Endothelial cell of umbilical vein (primary cell): ENCODE measurements around the gene CTNND2. TPM values are rescaled to one million over a fixed set of nuclear protein-coding genes. Genes with fewer than 3 reads are reported as not detected.

Experiments used
- BruUV-seq: library from RNA; stranded (reverse); fragments of 400-500 nt; replicated peaks from 2 replicates; lab custom pipeline; 2021; lab: Mats Ljungman, UMichigan
- CTCF ChIA-PET: fragments of 300-600, 350-600 bp; sonication (Branson Sonifier 250); formaldehyde crosslinking; loops from one replicate; lab custom pipeline; 2021; ENCODE audit warnings: antibody characterized with exemption, inconsistent platforms; lab: Charles Lee
- POLR2A ChIA-PET: fragments of 300-600, 350-600 bp; sonication (Branson Sonifier 250); formaldehyde crosslinking; loops from one replicate; lab custom pipeline; 2021; ENCODE audit warnings: antibody characterized with exemption, inconsistent platforms; lab: Charles Lee
- DNase-seq: peaks from one replicate; pipeline ENCODE4 v3.0.0-alpha.2; 2011; ENCODE audit warnings: low read depth, low spot score
- FAIRE-seq: peaks from 2 replicates; lab custom pipeline; 2011; peaks lifted over from hg19 to GRCh38; lab: Jason Lieb, UNC
- H2AFZ ChIP-seq: 2 replicates; pipeline ENCODE4 v1.6.0; 2012; ENCODE audit warnings: low read depth, low read length, control low read depth, inconsistent platforms
- H3K27ac ChIP-seq: 2 replicates; pipeline ENCODE4 v1.5.1; 2011; ENCODE audit warnings: low read depth, mild to moderate bottlenecking, control low read depth, low read length, moderate library complexity; ENCODE audit not compliant: insufficient read depth
- H3K27me3 ChIP-seq, 2 experiments: 2 replicates each; pipeline versions ENCODE4 v1.6.0 to v1.6.1; 2011; ENCODE audit warnings: low read length in 2 of 2, mixed read lengths in 1 of 2; ENCODE audit not compliant: control insufficient read depth in 2 of 2, insufficient read depth in 2 of 2
- H3K36me3 ChIP-seq, 2 experiments: 2 replicates in 1 of 2; 3 replicates in 1 of 2; pipeline ENCODE4 v1.5.1; 2011; ENCODE audit warnings: low read length in 2 of 2, mild to moderate bottlenecking in 1 of 2, moderate library complexity in 1 of 2; ENCODE audit not compliant: control insufficient read depth in 2 of 2, insufficient read depth in 2 of 2; ENCODE audit errors: extremely low read depth in 1 of 2
- H3K4me1 ChIP-seq: 3 replicates; pipeline ENCODE4 v1.5.1; 2011; ENCODE audit warnings: mild to moderate bottlenecking, low read length; ENCODE audit not compliant: control insufficient read depth, insufficient read depth; ENCODE audit errors: extremely low read depth
- H3K4me2 ChIP-seq: 2 replicates; pipeline ENCODE4 v1.6.1; 2011; ENCODE audit warnings: low read length, control low read depth, mixed read lengths; ENCODE audit not compliant: insufficient read depth
- H3K4me3 ChIP-seq, 3 experiments: fragments of 200-600 bp in 1 of 3; sonication (generic), shearing (Covaris generic) in 1 of 3; replicated peaks in 1 of 3; 2 replicates each; pipeline ENCODE4 v1.5.1; 2011 to 2016; ENCODE audit warnings: control low read depth in 3 of 3, low read length in 3 of 3, mild to moderate bottlenecking in 2 of 3, inconsistent platforms in 1 of 3, low read depth in 1 of 3, moderate library complexity in 1 of 3; ENCODE audit not compliant: insufficient read depth in 1 of 3
- H3K79me2 ChIP-seq: 2 replicates; pipeline ENCODE4 v1.6.0; 2012; ENCODE audit warnings: low read length, inconsistent platforms; ENCODE audit not compliant: control insufficient read depth, insufficient read depth
- H3K9ac ChIP-seq: replicated peaks from 2 replicates; pipeline ENCODE3; 2011; ENCODE audit warnings: low read length, control low read depth; ENCODE audit not compliant: insufficient read depth; ENCODE audit errors: extremely low read depth
- H3K9me1 ChIP-seq: replicated peaks from 3 replicates; pipeline ENCODE4 v1.6.0; 2011; ENCODE audit warnings: mild to moderate bottlenecking, low read length; ENCODE audit not compliant: control insufficient read depth, insufficient read depth; ENCODE audit errors: extremely low read depth
- H3K9me3 ChIP-seq: replicated peaks from 2 replicates; pipeline ENCODE4 v1.5.1; 2012; ENCODE audit warnings: low read length, inconsistent platforms; ENCODE audit not compliant: control insufficient read depth, insufficient read depth
- H4K20me1 ChIP-seq: replicated peaks from 2 replicates; pipeline ENCODE3; 2011; ENCODE audit warnings: mild to moderate bottlenecking, low read length; ENCODE audit not compliant: control insufficient read depth, insufficient read depth; ENCODE audit errors: extremely low read depth
- CTCF ChIP-seq, 2 donors: IDR thresholded peaks; 1 replicate in 1 of 2; 2 replicates in 1 of 2; pipeline ENCODE4 v1.5.1; 2011; ENCODE audit warnings: low read length in 2 of 2, mild to moderate bottlenecking in 2 of 2, moderate library complexity in 2 of 2, control low read depth in 1 of 2, inconsistent platforms in 1 of 2, low read depth in 1 of 2; ENCODE audit not compliant: insufficient read depth in 1 of 2; ENCODE audit errors: extremely low read depth in 1 of 2
- EZH2 ChIP-seq: IDR thresholded peaks from 2 replicates; pipeline ENCODE4 v1.6.1; 2012; ENCODE audit warnings: borderline replicate concordance, low read depth, mild to moderate bottlenecking, moderate library complexity, low read length, inconsistent platforms; ENCODE audit not compliant: severe bottlenecking
- FOS ChIP-seq: IDR thresholded peaks from 2 replicates; pipeline ENCODE4 v1.6.1; 2011; ENCODE audit warnings: mild to moderate bottlenecking, low read length, moderate library complexity, borderline replicate concordance; ENCODE audit not compliant: insufficient read depth
- GATA2 ChIP-seq: IDR thresholded peaks from 2 replicates; pipeline ENCODE4 v1.7.0; 2011; ENCODE audit warnings: low read depth, mild to moderate bottlenecking, moderate library complexity, mixed read lengths, low read length; ENCODE audit not compliant: insufficient read length, insufficient read depth
- JUN ChIP-seq: IDR thresholded peaks from 2 replicates; pipeline ENCODE4 v1.6.1; 2011; ENCODE audit warnings: borderline replicate concordance, low read depth; ENCODE audit not compliant: insufficient read length, insufficient read depth
- MAX ChIP-seq: IDR thresholded peaks from 2 replicates; pipeline ENCODE4 v1.6.1; 2011; ENCODE audit not compliant: insufficient read depth, insufficient read length
- MYC ChIP-seq: IDR thresholded peaks from one replicate; pipeline ENCODE4 v1.6.1; 2011; ENCODE audit warnings: mild to moderate bottlenecking, low read depth, low read length
- POLR2A ChIP-seq: IDR thresholded peaks from 2 replicates; pipeline ENCODE4 v1.6.1; 2012; ENCODE audit warnings: low read depth, mild to moderate bottlenecking, control low read depth, low read length
- POLR2AphosphoS5 ChIP-seq: IDR thresholded peaks from 2 replicates; pipeline ENCODE4 v1.6.1; 2012; ENCODE audit warnings: low read depth, mild to moderate bottlenecking, control low read depth, low read length, moderate library complexity; ENCODE audit not compliant: insufficient read depth
- dilution Hi-C: fragments of 300-500 bp; cut with MboI; formaldehyde crosslinking; loops from one replicate; pipeline ENCODE4 v1.15.0; 2019; ENCODE audit warnings: low sequenced_read_pairs; ENCODE audit not compliant: extremely low pct_ligation_motif_present
- intact Hi-C: fragments of 100-400 bp; cut with micrococcal nuclease; formaldehyde crosslinking; loops from one replicate; pipeline ENCODE4 v1.10.0; 2022
- polyA plus RNA-seq, 4 experiments: library from polyadenylated mRNA; depleted of rRNA in 3 of 4; stranded (reverse) in 3 of 4; unstranded in 1 of 4; fragments of >200 nt; gene quantifications; 2 replicates each; pipeline versions ENCODE4 v1.2.1 to v1.2.3, GENCODE V29; 2011 to 2012; ENCODE audit warnings: missing spikeins in 1 of 4
- total RNA-seq: library from RNA; stranded (reverse); gene quantifications from 2 replicates; pipeline ENCODE4 v1.2.3, GENCODE V29; 2021

The CTNND2 gene
- total and polyA plus RNA-seq, 2 donors (not counting 3 experiments of a cell fraction or from before 2014, with no cell fraction given): not detected

GRCh38 chr5:11304641-11305040, 599.6 kb downstream of the CTNND2 start:
- no peaks in the 10 kb centered on the region for H3K79me2 ChIP-seq
- dilution Hi-C loops (no loop called here), intact Hi-C loops (no loop called here)
- no peak overlapping the region for H3K27ac ChIP-seq
- H4K20me1 ChIP-seq: no peaks in the 10 kb centered on the region
- no peaks in the 10 kb centered on the region for H3K4me1 ChIP-seq
- no peak overlapping the region for H2AFZ ChIP-seq
- no peak overlapping the region for H3K4me2 ChIP-seq
- BruUV-seq: no TSS peak
- H3K9me1 ChIP-seq: no peaks in the 10 kb centered on the region
- ChIA-PET POLR2A (no interaction called here), CTCF (no interaction called here)
- no peaks in the 10 kb centered on the region for H3K27me3 ChIP-seq
- no peaks in the 10 kb centered on the region for H3K9me3 ChIP-seq
- H3K36me3 ChIP-seq: no peaks in the 10 kb centered on the region
- H3K4me3 ChIP-seq: no peak overlapping the region
- FAIRE-seq (no peak), DNase-seq (no peak)
- TF ChIP-seq FOS (no peak), MYC (no peak), EZH2 (no peak), JUN (no peak), GATA2 (no peak), POLR2AphosphoS5 (no peak), POLR2A (no peak), CTCF (IDR thresholded peaks at IDR 0.05; ENCODE audit: extremely low read depth in 1 of 2, insufficient read depth in 1 of 2, low read depth in 1 of 2, low read length in 2 of 2) (no peak), MAX (no peak)
- no peak overlapping the region for H3K9ac ChIP-seq
